B cell (primary cell): ENCODE measurements around the gene TTC19. TPM values are rescaled to one million over a fixed set of nuclear protein-coding genes. Genes with fewer than 3 reads are reported as not detected.

ENCODE experiments used
- ATAC-seq: fragments of 200-7000 bp; cut with Tn5 transposase; one replicate; pipeline ENCODE4 v1.10.0; 2021; ENCODE audit warnings: low read depth, mild to moderate bottlenecking, moderate number of reproducible peaks, moderate library complexity
- CTCF ChIA-PET: fragments of 350-600 bp; sonication (Branson Sonifier 250); formaldehyde crosslinking; loops from one replicate; lab custom pipeline; 2021; ENCODE audit warnings: antibody characterized with exemption, inconsistent platforms; lab: Charles Lee
- POLR2A ChIA-PET: fragments of 350-600 bp; sonication (Branson Sonifier 250); formaldehyde crosslinking; loops from one replicate; lab custom pipeline; 2021; ENCODE audit warnings: antibody characterized with exemption; lab: Charles Lee
- DNase-seq: peaks from one replicate; pipeline ENCODE4 v3.0.0; 2013
- H2AFZ ChIP-seq: 2 replicates; pipeline ENCODE4 v1.6.1; 2012; ENCODE audit warnings: mild to moderate bottlenecking, low read depth, low read length; ENCODE audit not compliant: insufficient read depth, poor library complexity, severe bottlenecking
- H3K27ac ChIP-seq, 2 donors: 1 replicate in 1 of 2; 2 replicates in 1 of 2; pipeline ENCODE4 v1.5.1; 2012 to 2013; ENCODE audit warnings: low read length in 2 of 2, mild to moderate bottlenecking in 2 of 2, moderate library complexity in 1 of 2
- H3K27me3 ChIP-seq, 4 experiments: fragments of 200-600 bp in 1 of 4; sonication (generic) in 1 of 4; replicated peaks in 1 of 4; 1 replicate in 2 of 4; 2 replicates in 2 of 4; pipeline versions ENCODE4 v1.6.1 to v1.7.0; 2013 to 2016; ENCODE audit warnings: low read length in 3 of 4, mild to moderate bottlenecking in 2 of 4, mixed read lengths in 1 of 4, moderate library complexity in 1 of 4; ENCODE audit not compliant: insufficient read depth in 4 of 4, control insufficient read depth in 3 of 4; ENCODE audit errors: control extremely low read depth in 1 of 4
- H3K36me3 ChIP-seq, 2 experiments: replicated peaks in 1 of 2; 1 replicate in 1 of 2; 2 replicates in 1 of 2; pipeline versions ENCODE4 v1.6.1 to v1.7.1; 2013; ENCODE audit warnings: low read length in 1 of 2; ENCODE audit not compliant: insufficient read depth in 2 of 2, control insufficient read depth in 1 of 2; ENCODE audit errors: control extremely low read depth in 1 of 2, extremely low read depth in 1 of 2
- H3K4me1 ChIP-seq, 2 donors: fragments of 200-600 bp in 1 of 2; sonication (generic) in 1 of 2; 1 replicate in 1 of 2; 2 replicates in 1 of 2; pipeline versions ENCODE4 v1.5.1 to v1.6.1; 2013 to 2017; ENCODE audit warnings: low read length in 2 of 2; ENCODE audit not compliant: control insufficient read depth in 2 of 2, insufficient read depth in 2 of 2
- H3K4me2 ChIP-seq: replicated peaks from 2 replicates; pipeline ENCODE3; 2012; ENCODE audit warnings: mild to moderate bottlenecking, low read depth, low read length; ENCODE audit not compliant: poor library complexity, severe bottlenecking
- H3K4me3 ChIP-seq, 5 experiments: fragments of 200-600 bp in 1 of 5; sonication (generic) in 1 of 5; 1 replicate in 3 of 5; 2 replicates in 2 of 5; pipeline versions ENCODE4 v1.5.1 to v1.7.0; 2011 to 2016; ENCODE audit warnings: low read length in 4 of 5, mild to moderate bottlenecking in 4 of 5, low read depth in 2 of 5, control low read depth in 1 of 5, moderate library complexity in 1 of 5; ENCODE audit not compliant: insufficient read depth in 1 of 5; ENCODE audit errors: control extremely low read depth in 1 of 5, extremely low read depth in 1 of 5
- H3K79me2 ChIP-seq: fragments of 200-600 bp; sonication (generic); one replicate; pipeline ENCODE4 v1.6.0; 2016; ENCODE audit warnings: low read length; ENCODE audit not compliant: control insufficient read depth, insufficient read depth
- H3K9ac ChIP-seq: fragments of 200-600 bp; sonication (generic); 2 replicates; pipeline ENCODE4 v1.6.1; 2017; ENCODE audit warnings: mild to moderate bottlenecking, low read length, moderate library complexity
- H3K9me3 ChIP-seq, 3 donors: one replicate each; pipeline versions ENCODE4 v1.6.1 to v1.7.1; 2013; ENCODE audit warnings: low read length in 2 of 3; ENCODE audit not compliant: control insufficient read depth in 2 of 3, insufficient read depth in 1 of 3; ENCODE audit errors: control extremely low read depth in 1 of 3
- H4K20me1 ChIP-seq: 2 replicates; pipeline ENCODE4 v1.6.0; 2012; ENCODE audit warnings: mild to moderate bottlenecking, low read length; ENCODE audit not compliant: insufficient read depth, control insufficient read depth, poor library complexity, severe bottlenecking
- H3K27ac Mint-ChIP-seq: one replicate; pipeline ENCODE4 v1.8.0; 2021; ENCODE audit warnings: mixed read lengths
- H3K27me3 Mint-ChIP-seq: one replicate; pipeline ENCODE4 v1.8.0; 2021; ENCODE audit warnings: mixed read lengths
- H3K4me1 Mint-ChIP-seq: one replicate; pipeline ENCODE4 v1.8.0; 2021; ENCODE audit warnings: mixed read lengths
- H3K4me3 Mint-ChIP-seq: one replicate; pipeline ENCODE4 v1.8.0; 2021; ENCODE audit warnings: mixed read lengths
- H3K9me3 Mint-ChIP-seq: one replicate; pipeline ENCODE4 v1.8.0; 2022; ENCODE audit warnings: mixed read lengths; ENCODE audit not compliant: insufficient read depth
- EZH2 ChIP-seq: IDR thresholded peaks from 2 replicates; pipeline ENCODE4 v1.6.1; 2012; ENCODE audit warnings: borderline replicate concordance, low read depth, mild to moderate bottlenecking, moderate library complexity, low read length; ENCODE audit not compliant: insufficient read depth, poor library complexity, severe bottlenecking
- WGBS: methylation state at CpG from one replicate; pipeline ENCODE4 v1.1.5; 2013; ENCODE audit warnings: missing lambda C conversion rate; ENCODE audit not compliant: insufficient coverage; 5-methylcytosine and 5-hydroxymethylcytosine counted together
- intact Hi-C: fragments of 100-400 bp; cut with micrococcal nuclease; formaldehyde crosslinking; loops from one replicate; pipeline ENCODE4 v1.10.0; 2022
- polyA plus RNA-seq: library from polyadenylated mRNA; depleted of rRNA; stranded (reverse); fragments of >200 nt; gene quantifications from 2 replicates; pipeline ENCODE4 v1.2.3, GENCODE V29; 2012
- total RNA-seq, 2 donors: library from RNA; stranded (reverse); fragments of 120-200 nt in 1 of 2; gene quantifications; 1 replicate in 1 of 2; 2 replicates in 1 of 2; pipeline versions ENCODE4 v1.2.3 to v1.2.4, GENCODE V29; 2013 to 2022
- TF ChIP-seq, protein P1 (sequence below): fragments of 200-600 bp; IDR thresholded peaks from one replicate; pipeline ENCODE4 v1.8.0; 2022; ENCODE audit warnings: antibody characterized with exemption, mild to moderate bottlenecking

The TTC19 gene
- total and polyA plus RNA-seq, 2 donors (not counting 1 experiment from before 2014, with no cell fraction given), result 8.2 to 38.5 TPM

DNA sequence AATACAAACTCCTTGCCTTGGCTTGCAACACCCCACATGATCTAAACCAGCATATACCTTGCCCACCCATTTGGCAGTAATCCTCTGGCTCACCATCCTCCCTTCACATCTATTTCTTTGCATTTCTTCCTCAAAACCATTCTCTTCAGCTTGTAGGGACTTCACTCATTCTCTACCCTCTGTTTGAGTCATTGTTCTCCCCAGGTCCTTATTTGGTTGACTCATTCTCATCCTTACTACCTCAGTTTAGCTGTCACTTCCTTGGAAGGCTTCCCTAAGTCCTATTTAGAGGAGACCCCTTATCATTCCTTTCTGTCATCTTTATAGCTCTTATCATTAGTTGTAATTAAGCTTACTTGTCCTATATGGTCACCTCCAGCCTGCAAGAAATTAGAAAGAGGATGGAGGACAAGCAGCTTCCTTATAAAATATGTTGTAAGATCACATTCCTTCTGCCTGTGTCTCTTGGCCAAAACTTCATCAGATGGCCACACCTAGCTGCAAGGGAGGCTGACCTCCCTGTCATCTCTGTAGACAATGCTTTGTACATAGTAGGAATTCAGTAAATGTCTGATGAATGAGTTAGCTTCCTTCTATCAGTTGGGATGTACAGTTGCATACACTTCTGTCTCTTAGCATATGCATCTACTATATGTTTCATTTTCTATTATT is 1.7 kb downstream of the TTC19 start:
- H3K79me2 ChIP-seq, result peaks cover 19% of the 10 kb centered on the region
- no peaks in the 10 kb centered on the region for H3K27me3 Mint-ChIP-seq
- peaks cover 20% of the 10 kb centered on the region for H4K20me1 ChIP-seq
- no peaks in the 10 kb centered on the region for H3K9me3 Mint-ChIP-seq
- no peaks in the 10 kb centered on the region for H3K27me3 ChIP-seq
- H3K9ac ChIP-seq, result peak overlapping the region; percentile 84
- CTCF ChIA-PET, result no interaction called here
- ATAC-seq, result no peak
- H3K4me2 ChIP-seq, result peak overlapping the region; percentile 95
- H3K9me3 ChIP-seq, result no peaks in the 10 kb centered on the region
- no peak for DNase-seq
- H3K4me1 ChIP-seq, result peaks cover 22 to 26% of the 10 kb centered on the region in 2 donors
- POLR2A ChIA-PET, result no interaction called here
- peak overlapping the region; percentile 93 for H3K4me3 Mint-ChIP-seq
- peaks cover 20 to 40% of the 10 kb centered on the region in 2 experiments for H3K36me3 ChIP-seq
- H3K4me1 Mint-ChIP-seq, result peaks cover 32% of the 10 kb centered on the region
- TF ChIP-seq, protein P1, sequence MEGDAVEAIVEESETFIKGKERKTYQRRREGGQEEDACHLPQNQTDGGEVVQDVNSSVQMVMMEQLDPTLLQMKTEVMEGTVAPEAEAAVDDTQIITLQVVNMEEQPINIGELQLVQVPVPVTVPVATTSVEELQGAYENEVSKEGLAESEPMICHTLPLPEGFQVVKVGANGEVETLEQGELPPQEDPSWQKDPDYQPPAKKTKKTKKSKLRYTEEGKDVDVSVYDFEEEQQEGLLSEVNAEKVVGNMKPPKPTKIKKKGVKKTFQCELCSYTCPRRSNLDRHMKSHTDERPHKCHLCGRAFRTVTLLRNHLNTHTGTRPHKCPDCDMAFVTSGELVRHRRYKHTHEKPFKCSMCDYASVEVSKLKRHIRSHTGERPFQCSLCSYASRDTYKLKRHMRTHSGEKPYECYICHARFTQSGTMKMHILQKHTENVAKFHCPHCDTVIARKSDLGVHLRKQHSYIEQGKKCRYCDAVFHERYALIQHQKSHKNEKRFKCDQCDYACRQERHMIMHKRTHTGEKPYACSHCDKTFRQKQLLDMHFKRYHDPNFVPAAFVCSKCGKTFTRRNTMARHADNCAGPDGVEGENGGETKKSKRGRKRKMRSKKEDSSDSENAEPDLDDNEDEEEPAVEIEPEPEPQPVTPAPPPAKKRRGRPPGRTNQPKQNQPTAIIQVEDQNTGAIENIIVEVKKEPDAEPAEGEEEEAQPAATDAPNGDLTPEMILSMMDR, result no peak
- H2AFZ ChIP-seq, result no peak overlapping the region
- no peak overlapping the region for H3K4me3 ChIP-seq
- no peak overlapping the region for H3K27ac ChIP-seq
- intact Hi-C loops, result no loop called here
- H3K27ac Mint-ChIP-seq, result peak overlapping the region; percentile 90

DNA sequence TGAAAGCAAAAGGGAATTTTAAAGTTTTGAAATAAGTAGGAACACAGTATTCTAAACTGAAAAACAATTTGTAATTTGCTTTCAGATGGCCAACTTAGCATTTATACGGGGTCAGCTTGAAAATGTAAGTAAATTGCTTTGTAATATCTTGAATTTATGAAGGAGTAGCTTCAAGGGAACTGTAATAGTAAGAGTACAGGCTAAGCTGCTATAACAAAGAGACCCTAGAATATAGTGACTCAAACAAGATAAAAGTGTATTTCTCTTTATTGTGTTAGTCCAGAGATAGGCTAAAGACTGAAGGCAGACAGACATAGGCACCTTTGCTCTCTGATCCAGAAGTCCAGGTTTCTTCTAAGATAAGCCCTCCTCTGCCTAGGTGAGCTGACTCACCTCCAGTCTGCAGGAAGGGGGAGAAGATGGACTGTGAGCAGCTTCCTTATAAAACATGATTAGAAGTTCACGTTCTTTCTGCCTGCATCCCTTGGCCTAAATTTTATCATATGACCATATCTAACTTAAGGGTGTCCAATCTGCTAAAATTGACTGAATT is 3.2 kb downstream of the TTC19 start:
- WGBS, result no CpG with 5 or more reads among the region's 2 CpGs
- DNase-seq (no peak), ATAC-seq (no peak)
- H3K4me3 Mint-ChIP-seq, result no peak overlapping the region
- Histone ChIP-seq H3K9me3 (no peaks in the 10 kb centered on the region), H3K4me2 (no peak overlapping the region), H3K79me2 (peaks cover 19% of the 10 kb centered on the region), H3K36me3 (peaks cover 28 to 51% of the 10 kb centered on the region in 2 experiments), H4K20me1 (peaks cover 20% of the 10 kb centered on the region), H2AFZ (no peak overlapping the region), H3K9ac (no peak overlapping the region), H3K27me3 (no peaks in the 10 kb centered on the region), H3K27ac (no peak overlapping the region), H3K4me1 (peaks cover 22 to 26% of the 10 kb centered on the region in 2 donors), H3K4me3 (no peak overlapping the region)
- no peaks in the 10 kb centered on the region for H3K27me3 Mint-ChIP-seq
- no peak for TF ChIP-seq EZH2
- TF ChIP-seq, protein P1, result no peak
- H3K27ac Mint-ChIP-seq, result no peak overlapping the region
- CTCF ChIA-PET, result no interaction called here
- H3K4me1 Mint-ChIP-seq, result peaks cover 32% of the 10 kb centered on the region
- H3K9me3 Mint-ChIP-seq, result no peaks in the 10 kb centered on the region
- intact Hi-C loops, result no loop called here
- POLR2A ChIA-PET, result no interaction called here
